Esophagus squamous epithelium (tissue), 5 donors: ENCODE results near the gene UGT1A8. TPM values are rescaled to one million over a fixed set of nuclear protein-coding genes. Genes with fewer than 3 reads are reported as not detected.

Experiments
- DNase-seq: peaks from one replicate; lab custom pipeline; 2025; lab: John Stamatoyannopoulos, UW
- H3K27ac ChIP-seq, 4 donors: fragments of 200-600 bp; sonication (generic); one replicate each; pipeline ENCODE4 v1.5.1; 2016 to 2019; ENCODE audit warnings: mild to moderate bottlenecking in 1 of 4
- H3K27me3 ChIP-seq, 4 donors: fragments of 200-600 bp; sonication (generic); 1 replicate in 3 of 4; 2 replicates in 1 of 4; pipeline versions ENCODE4 v1.5.1 to v1.6.0; 2017 to 2021; ENCODE audit warnings: antibody characterized with exemption in 1 of 4
- H3K36me3 ChIP-seq, 3 donors: fragments of 200-600 bp; sonication (generic); one replicate each; pipeline ENCODE4 v1.5.1; 2016 to 2019
- H3K4me1 ChIP-seq, 3 donors: fragments of 200-600 bp; sonication (generic); one replicate each; pipeline ENCODE4 v1.5.1; 2017 to 2019
- H3K4me3 ChIP-seq, 4 donors: fragments of 200-600 bp; sonication (generic); 1 replicate in 3 of 4; 2 replicates in 1 of 4; pipeline ENCODE4 v1.5.1; 2016 to 2019; ENCODE audit warnings: mild to moderate bottlenecking in 2 of 4, moderate library complexity in 1 of 4
- H3K9me3 ChIP-seq, 3 donors: fragments of 200-600 bp; sonication (generic); one replicate each; pipeline ENCODE4 v1.5.1; 2016 to 2019
- CTCF ChIP-seq, 6 experiments: fragments of 450-650 bp in 4 of 6; fragments of 200-600 bp in 2 of 6; sonication (generic) in 2 of 6; IDR thresholded peaks; one replicate each; pipeline ENCODE4 v1.5.1; 2016 to 2019; ENCODE audit warnings: antibody characterized with exemption in 6 of 6, mild to moderate bottlenecking in 4 of 6, moderate library complexity in 4 of 6
- POLR2A ChIP-seq, 4 donors: fragments of 450-650 bp; IDR thresholded peaks; one replicate each; pipeline ENCODE4 v1.6.1; 2017; ENCODE audit warnings: antibody characterized with exemption in 4 of 4, mild to moderate bottlenecking in 4 of 4, moderate library complexity in 3 of 4
- WGBS, 2 donors: methylation state at CpG; one replicate each; pipeline ENCODE4 v1.1.5; 2018; 5-methylcytosine and 5-hydroxymethylcytosine counted together
- intact Hi-C: fragments of 100-400 bp; cut with DNase I; formaldehyde crosslinking; loops from one replicate; pipeline ENCODE4 v1.15.0; 2022
- total RNA-seq, 4 donors: library from RNA; depleted of rRNA; stranded (reverse); fragments of >200 nt; gene quantifications; one replicate each; pipeline ENCODE4 v1.1.0, GENCODE V29; 2016
- donor health status: DM: yes; HTN: yes; CAD: no.

UGT1A8 gene
- total RNA-seq, 4 donors from 2014 or later: 0.13 to 1.7 (median 0.84) TPM

GRCh38 chr2:233789554-233789953, 172.1 kb downstream of the UGT1A8 start:
- DNase-seq: no peak
- Histone ChIP-seq H3K27me3 (peaks cover 0 to 4% (median 0%) of the 10 kb centered on the region in 4 donors), H3K36me3 (no peaks in the 10 kb centered on the region), H3K9me3 (no peaks in the 10 kb centered on the region), H3K4me1 (no peaks in the 10 kb centered on the region), H3K4me3 (no peak overlapping the region), H3K27ac (no peak overlapping the region)
- TF ChIP-seq POLR2A (IDR thresholded peaks at IDR 0.05) (no peak), CTCF (IDR thresholded peaks at IDR 0.05) (no peak)
- intact Hi-C loops: no loop called here
- 91 to 95% methylated on average over 5 to 6 of the region's 7 CpGs for WGBS, 2 donors

DNA sequence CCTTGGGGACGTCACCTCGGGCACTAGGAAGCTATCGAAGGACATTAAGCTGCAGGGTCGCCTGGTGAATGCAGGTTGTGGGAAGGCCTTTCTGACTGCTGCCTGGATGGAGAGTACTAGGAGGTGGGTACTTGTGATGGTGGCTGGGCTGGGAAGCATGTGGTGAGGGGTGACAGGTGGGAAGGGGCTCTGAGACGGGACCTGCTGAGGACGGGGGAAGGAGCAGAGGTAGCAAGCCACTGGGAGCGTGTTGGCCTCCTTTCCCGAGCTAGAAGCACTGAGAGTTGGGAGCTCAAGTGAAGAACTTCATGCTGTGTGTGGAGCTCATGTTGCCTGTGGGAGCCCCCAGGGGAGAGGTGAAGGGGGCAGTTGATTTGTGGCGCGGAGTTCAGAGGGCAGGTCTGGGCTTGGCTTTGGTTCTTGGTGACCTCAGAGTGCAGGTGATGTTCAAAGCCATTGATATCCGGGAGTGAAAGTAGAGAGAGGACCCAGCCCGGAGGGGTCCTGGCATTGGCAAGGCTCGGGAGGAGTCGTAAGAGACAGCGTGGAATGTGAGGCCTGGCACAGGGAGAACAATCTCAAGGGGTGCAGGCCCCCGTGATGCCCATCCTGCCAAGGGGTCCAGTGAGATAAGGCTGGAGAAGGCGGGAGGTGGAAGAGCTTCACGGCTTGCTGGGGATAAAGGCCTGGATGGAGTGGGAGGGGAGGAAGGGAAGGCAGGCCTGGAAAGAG, 173.9 kb downstream of the UGT1A8 start:
- Histone ChIP-seq H3K27me3 (no peaks in the 10 kb centered on the region), H3K4me3 (no peak overlapping the region), H3K9me3 (no peaks in the 10 kb centered on the region), H3K36me3 (no peaks in the 10 kb centered on the region), H3K27ac (no peak overlapping the region), H3K4me1 (no peaks in the 10 kb centered on the region)
- 77 to 79% methylated on average over 18 of the region's 18 CpGs for WGBS, 2 donors
- intact Hi-C loops: no loop called here
- DNase-seq: no peak
- TF ChIP-seq POLR2A (IDR thresholded peaks at IDR 0.05) (no peak), CTCF (IDR thresholded peaks at IDR 0.05) (no peak)

DNA sequence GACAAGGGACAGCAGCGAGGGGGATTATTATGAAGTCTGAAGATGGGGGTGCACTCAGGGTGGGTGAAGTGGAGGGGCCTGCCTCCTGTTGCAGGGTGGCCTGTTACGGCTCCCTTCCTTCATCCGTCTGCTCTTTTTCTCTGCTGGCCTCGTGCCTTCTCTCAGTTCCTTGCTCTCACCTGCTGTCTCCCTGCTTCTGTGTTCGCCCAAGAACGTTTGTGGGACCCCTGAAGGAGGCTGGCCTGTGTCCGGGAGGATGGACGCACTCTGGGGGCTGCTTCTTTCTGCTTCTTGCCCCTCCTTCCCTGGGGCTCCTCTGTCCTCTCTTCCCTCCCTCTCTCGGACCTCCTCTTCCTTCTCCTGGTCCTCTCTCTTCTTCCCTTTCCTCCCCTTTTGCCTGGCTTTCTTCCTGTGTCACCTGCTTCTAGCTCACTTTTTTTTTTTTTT, 174.5 kb downstream of the UGT1A8 start:
- no peak for DNase-seq

GRCh38 chr2:233792720-233793119, 175.3 kb downstream of the UGT1A8 start:
- intact Hi-C loops: no loop called here
- H3K27ac ChIP-seq: no peak overlapping the region
- no peaks in the 10 kb centered on the region for H3K36me3 ChIP-seq
- no peaks in the 10 kb centered on the region for H3K27me3 ChIP-seq
- no peak overlapping the region for H3K4me3 ChIP-seq
- DNase-seq: no peak
- no peaks in the 10 kb centered on the region for H3K9me3 ChIP-seq
- WGBS, 2 donors: 78 to 87% methylated on average over 7 of the region's 7 CpGs
- no peaks in the 10 kb centered on the region for H3K4me1 ChIP-seq
- no peak for TF ChIP-seq CTCF (IDR thresholded peaks at IDR 0.05)
- TF ChIP-seq POLR2A (IDR thresholded peaks at IDR 0.05): no peak

More for the DNA sequence above, 174.5 kb downstream of the UGT1A8 start:
- WGBS, 2 donors: 74 to 79% methylated on average over 9 of the region's 9 CpGs
- no peaks in the 10 kb centered on the region for H3K36me3 ChIP-seq
- TF ChIP-seq CTCF (IDR thresholded peaks at IDR 0.05) (no peak), POLR2A (IDR thresholded peaks at IDR 0.05) (no peak)
- H3K9me3 ChIP-seq: no peaks in the 10 kb centered on the region
- H3K27ac ChIP-seq: no peak overlapping the region
- intact Hi-C loops: no loop called here
- H3K4me1 ChIP-seq: no peaks in the 10 kb centered on the region
- H3K27me3 ChIP-seq: no peaks in the 10 kb centered on the region
- no peak overlapping the region for H3K4me3 ChIP-seq

GRCh38 chr2:233793465-233794127, 176.2 kb downstream of the UGT1A8 start:
- H3K27me3 ChIP-seq: no peaks in the 10 kb centered on the region
- no peak overlapping the region for H3K4me3 ChIP-seq
- intact Hi-C loops: no loop called here
- no peaks in the 10 kb centered on the region for H3K4me1 ChIP-seq
- no peaks in the 10 kb centered on the region for H3K9me3 ChIP-seq
- no peak for DNase-seq
- no peak overlapping the region for H3K27ac ChIP-seq
- no CpG with 5 or more reads among the region's 18 CpGs for WGBS, 2 donors
- TF ChIP-seq CTCF (IDR thresholded peaks at IDR 0.05): no peak
- TF ChIP-seq POLR2A (IDR thresholded peaks at IDR 0.05): no peak
- no peaks in the 10 kb centered on the region for H3K36me3 ChIP-seq
